Memory B cell (primary cell): Measurements from ENCODE around the gene TRIM52.

Source experiments
- ATAC-seq: fragments of 150-1000 bp; cut with Tn5 transposase; 2 replicates; pipeline ENCODE4 v1.10.0; 2021; ENCODE audit warnings: low read depth, mild to moderate bottlenecking, moderate library complexity
- DNase-seq, 2 donors: peaks; one replicate each; pipeline ENCODE4 v3.0.0; 2022; ENCODE audit warnings: low spot score in 2 of 2
- H3K27ac Mint-ChIP-seq: one replicate; pipeline ENCODE4 v1.8.0; 2022; ENCODE audit warnings: mild to moderate bottlenecking, moderate library complexity, mixed read lengths
- H3K27me3 Mint-ChIP-seq: one replicate; pipeline ENCODE4 v1.8.0; 2022; ENCODE audit warnings: mixed read lengths
- H3K36me3 Mint-ChIP-seq: one replicate; pipeline ENCODE4 v1.8.0; 2022; ENCODE audit warnings: mild to moderate bottlenecking, mixed read lengths
- H3K4me1 Mint-ChIP-seq: one replicate; pipeline ENCODE4 v1.8.0; 2022; ENCODE audit warnings: mixed read lengths
- H3K4me3 Mint-ChIP-seq: one replicate; pipeline ENCODE4 v1.8.0; 2022; ENCODE audit warnings: mild to moderate bottlenecking, moderate library complexity, mixed read lengths
- H3K9me3 Mint-ChIP-seq: one replicate; pipeline ENCODE4 v1.8.0; 2022; ENCODE audit warnings: mixed read lengths

TRIM52 gene

DNA sequence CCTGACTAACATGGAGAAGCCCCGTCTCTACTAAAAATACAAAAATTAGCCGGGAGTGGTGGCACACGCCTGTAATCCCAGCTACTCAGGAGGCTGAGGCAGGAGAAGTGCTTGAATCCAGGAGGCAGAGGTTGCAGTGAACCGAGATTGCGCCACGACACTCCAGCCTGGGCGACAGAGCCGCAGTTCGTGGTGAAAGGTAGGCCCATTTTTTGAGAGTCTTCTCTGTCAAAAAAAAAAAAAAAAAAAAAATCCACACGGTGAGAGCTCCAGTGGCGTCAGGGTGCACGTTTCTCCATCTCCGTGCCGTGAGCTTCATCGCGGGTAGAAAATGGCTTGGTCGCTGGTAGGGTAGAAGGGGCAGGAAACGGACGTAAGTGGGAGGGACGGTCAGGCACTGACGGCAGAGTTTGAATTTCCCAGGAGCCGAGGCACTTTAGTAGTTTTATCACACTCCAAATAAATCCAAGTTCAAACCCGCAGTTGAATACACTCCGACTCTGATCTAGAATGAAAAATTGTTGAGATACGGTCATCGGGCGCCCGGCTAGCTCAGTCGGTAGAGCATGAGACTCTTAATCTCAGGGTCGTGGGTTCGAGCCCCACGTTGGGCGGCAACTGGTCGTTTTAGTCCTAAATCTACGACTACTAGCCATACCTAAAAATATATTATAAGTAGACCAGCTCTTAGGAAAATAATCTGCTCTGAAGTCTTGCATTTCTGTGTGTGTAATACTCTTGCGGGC lies 53.6 kb downstream of the TRIM52 start:
- DNase-seq (peak in 1 of 2 donors; percentile 52), ATAC-seq (peak; percentile 57)
- Mint-ChIP-seq H3K27ac (peak overlapping the region; percentile 97), H3K4me3 (peak overlapping the region; percentile 88), H3K27me3 (peaks cover 4% of the 10 kb centered on the region), H3K4me1 (peaks cover 24% of the 10 kb centered on the region), H3K9me3 (peaks cover 4% of the 10 kb centered on the region), H3K36me3 (no peaks in the 10 kb centered on the region)

DNA sequence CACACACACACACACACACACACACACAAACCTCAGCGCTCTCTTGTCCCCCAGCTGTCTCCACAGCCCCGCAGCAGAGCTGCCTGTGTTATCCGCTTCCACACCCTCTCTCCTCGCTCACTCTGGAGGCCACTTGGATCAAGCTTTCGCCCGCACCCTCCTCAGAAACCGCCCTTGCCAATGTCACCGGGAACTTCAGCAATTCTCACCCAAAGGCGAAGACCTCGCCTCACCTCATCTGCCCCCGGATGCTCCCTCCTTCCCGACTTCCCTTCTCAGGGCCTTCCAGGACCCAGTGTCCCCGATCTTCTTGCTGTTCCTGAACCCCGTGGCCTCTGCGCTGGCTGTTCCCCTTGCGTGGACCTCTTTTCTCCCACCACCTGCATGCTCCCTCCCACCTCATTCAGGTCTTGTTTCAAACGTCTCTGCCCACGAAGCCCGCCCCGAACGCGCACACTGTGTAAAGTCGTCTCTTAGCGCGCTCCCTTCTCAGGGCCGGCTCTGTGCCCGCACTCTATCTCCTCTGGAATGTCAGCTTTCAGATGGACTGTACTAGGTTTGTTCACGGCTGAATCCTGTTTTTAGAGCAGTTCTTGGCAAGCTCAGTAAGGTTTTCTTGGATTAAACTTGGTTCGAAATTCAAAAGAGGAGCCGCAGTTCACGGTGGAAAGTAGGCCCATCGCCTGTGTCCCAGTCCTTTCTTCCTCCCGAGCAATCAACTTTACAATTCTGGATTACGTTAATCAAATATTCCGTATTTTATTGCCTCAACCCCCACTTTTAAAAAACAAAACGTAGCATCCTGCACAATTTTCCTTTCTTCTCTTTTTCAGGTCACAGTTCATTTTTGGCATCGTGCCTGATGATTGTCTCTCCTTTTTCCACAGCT lies 54.9 kb downstream of the TRIM52 start:
- peaks cover 4% of the 10 kb centered on the region for H3K27me3 Mint-ChIP-seq
- H3K9me3 Mint-ChIP-seq: peaks cover 4% of the 10 kb centered on the region
- peak overlapping the region; percentile 97 for H3K27ac Mint-ChIP-seq
- peaks cover 24% of the 10 kb centered on the region for H3K4me1 Mint-ChIP-seq
- no peak for ATAC-seq
- peak overlapping the region; percentile 88 for H3K4me3 Mint-ChIP-seq
- H3K36me3 Mint-ChIP-seq: no peaks in the 10 kb centered on the region
- no peak for DNase-seq
